Measurements from ENCODE around the gene ATP6AP1. TPM values are rescaled to one million over a fixed set of nuclear protein-coding genes. Genes with fewer than 3 reads are reported as not detected.

ATP6AP1 gene
- total and polyA plus RNA-seq, 2 of the 13 experiments (the other 11 are each of a cell fraction or from before 2014, with no cell fraction given), result 56.7 to 110 TPM

GRCh38 chrX:154428176-154429171, at the start of gene ATP6AP1 (continued):
- peak; percentile 50; the same call in 1 of the 2 replicates for TF ChIP-seq POLR2G (IDR thresholded peaks at IDR 0.05; ENCODE audit: low read depth, low read length)
- TF ChIP-seq, protein P1, sequence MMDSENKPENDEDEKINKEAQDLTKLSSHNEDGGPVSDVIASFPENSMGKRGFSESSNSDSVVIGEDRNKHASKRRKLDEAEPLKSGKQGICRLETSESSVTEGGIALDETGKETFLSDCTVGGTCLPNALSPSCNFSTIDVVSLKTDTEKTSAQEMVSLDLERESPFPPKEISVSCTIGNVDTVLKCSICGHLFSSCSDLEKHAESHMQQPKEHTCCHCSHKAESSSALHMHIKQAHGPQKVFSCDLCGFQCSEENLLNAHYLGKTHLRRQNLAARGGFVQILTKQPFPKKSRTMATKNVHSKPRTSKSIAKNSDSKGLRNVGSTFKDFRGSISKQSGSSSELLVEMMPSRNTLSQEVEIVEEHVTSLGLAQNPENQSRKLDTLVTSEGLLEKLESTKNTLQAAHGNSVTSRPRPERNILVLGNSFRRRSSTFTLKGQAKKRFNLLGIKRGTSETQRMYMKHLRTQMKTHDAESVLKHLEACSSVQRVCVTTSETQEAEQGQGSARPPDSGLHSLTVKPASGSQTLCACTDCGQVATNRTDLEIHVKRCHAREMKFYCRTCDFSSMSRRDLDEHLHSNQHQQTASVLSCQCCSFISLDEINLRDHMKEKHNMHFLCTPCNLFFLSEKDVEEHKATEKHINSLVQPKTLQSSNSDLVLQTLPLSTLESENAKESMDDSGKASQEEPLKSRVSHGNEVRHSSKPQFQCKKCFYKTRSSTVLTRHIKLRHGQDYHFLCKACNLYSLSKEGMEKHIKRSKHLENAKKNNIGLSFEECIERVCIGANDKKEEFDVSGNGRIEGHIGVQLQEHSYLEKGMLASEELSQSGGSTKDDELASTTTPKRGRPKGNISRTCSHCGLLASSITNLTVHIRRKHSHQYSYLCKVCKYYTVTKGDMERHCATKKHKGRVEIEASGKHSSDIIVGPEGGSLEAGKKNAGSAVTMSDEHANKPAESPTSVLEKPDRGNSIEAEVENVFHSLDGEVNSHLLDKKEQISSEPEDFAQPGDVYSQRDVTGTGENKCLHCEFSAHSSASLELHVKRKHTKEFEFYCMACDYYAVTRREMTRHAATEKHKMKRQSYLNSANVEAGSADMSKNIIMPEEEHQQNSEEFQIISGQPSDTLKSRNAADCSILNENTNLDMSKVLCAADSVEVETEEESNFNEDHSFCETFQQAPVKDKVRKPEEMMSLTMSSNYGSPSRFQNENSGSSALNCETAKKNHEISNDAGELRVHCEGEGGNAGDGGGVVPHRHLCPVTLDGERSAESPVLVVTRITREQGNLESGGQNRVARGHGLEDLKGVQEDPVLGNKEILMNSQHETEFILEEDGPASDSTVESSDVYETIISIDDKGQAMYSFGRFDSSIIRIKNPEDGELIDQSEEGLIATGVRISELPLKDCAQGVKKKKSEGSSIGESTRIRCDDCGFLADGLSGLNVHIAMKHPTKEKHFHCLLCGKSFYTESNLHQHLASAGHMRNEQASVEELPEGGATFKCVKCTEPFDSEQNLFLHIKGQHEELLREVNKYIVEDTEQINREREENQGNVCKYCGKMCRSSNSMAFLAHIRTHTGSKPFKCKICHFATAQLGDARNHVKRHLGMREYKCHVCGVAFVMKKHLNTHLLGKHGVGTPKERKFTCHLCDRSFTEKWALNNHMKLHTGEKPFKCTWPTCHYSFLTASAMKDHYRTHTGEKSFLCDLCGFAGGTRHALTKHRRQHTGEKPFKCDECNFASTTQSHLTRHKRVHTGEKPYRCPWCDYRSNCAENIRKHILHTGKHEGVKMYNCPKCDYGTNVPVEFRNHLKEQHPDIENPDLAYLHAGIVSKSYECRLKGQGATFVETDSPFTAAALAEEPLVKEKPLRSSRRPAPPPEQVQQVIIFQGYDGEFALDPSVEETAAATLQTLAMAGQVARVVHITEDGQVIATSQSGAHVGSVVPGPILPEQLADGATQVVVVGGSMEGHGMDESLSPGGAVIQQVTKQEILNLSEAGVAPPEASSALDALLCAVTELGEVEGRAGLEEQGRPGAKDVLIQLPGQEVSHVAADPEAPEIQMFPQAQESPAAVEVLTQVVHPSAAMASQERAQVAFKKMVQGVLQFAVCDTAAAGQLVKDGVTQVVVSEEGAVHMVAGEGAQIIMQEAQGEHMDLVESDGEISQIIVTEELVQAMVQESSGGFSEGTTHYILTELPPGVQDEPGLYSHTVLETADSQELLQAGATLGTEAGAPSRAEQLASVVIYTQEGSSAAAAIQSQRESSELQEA (CRISPR knock-in tag; IDR thresholded peaks at IDR 0.05; ENCODE audit: not compliant biosample characterization), result no peak
- TF ChIP-seq HMGA1 (CRISPR knock-in tag; conservative IDR thresholded peaks at IDR 0.05), result no peak
- TF ChIP-seq IKZF5 (CRISPR knock-in tag; IDR thresholded peaks at IDR 0.05), result no peak
- TF ChIP-seq, protein P2, sequence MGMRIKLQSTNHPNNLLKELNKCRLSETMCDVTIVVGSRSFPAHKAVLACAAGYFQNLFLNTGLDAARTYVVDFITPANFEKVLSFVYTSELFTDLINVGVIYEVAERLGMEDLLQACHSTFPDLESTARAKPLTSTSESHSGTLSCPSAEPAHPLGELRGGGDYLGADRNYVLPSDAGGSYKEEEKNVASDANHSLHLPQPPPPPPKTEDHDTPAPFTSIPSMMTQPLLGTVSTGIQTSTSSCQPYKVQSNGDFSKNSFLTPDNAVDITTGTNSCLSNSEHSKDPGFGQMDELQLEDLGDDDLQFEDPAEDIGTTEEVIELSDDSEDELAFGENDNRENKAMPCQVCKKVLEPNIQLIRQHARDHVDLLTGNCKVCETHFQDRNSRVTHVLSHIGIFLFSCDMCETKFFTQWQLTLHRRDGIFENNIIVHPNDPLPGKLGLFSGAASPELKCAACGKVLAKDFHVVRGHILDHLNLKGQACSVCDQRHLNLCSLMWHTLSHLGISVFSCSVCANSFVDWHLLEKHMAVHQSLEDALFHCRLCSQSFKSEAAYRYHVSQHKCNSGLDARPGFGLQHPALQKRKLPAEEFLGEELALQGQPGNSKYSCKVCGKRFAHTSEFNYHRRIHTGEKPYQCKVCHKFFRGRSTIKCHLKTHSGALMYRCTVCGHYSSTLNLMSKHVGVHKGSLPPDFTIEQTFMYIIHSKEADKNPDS (CRISPR knock-in tag; IDR thresholded peaks at IDR 0.05), result no peak
- TF ChIP-seq RXRB (CRISPR knock-in tag; IDR thresholded peaks at IDR 0.05; ENCODE audit: borderline replicate concordance), result no peak
- TF ChIP-seq ZNF615 (CRISPR knock-in tag; IDR thresholded peaks at IDR 0.05; ENCODE audit: borderline replicate concordance), result no peak
- TF ChIP-seq HNF1B (CRISPR knock-in tag; IDR thresholded peaks at IDR 0.05), result no peak
- peak; percentile 44 for TF ChIP-seq ZNF768 (CRISPR knock-in tag; IDR thresholded peaks at IDR 0.05)
- TF ChIP-seq BORCS8-MEF2B (CRISPR knock-in tag; IDR thresholded peaks at IDR 0.05), result no peak
- 0 out of 2 replicates have a peak, but pooled peaks have one; percentile 16 for TF ChIP-seq KMT2A (CRISPR knock-in tag; IDR thresholded peaks at IDR 0.05)
- no peak for TF ChIP-seq ZNF737 (CRISPR knock-in tag; IDR thresholded peaks at IDR 0.05; ENCODE audit: borderline replicate concordance)
